GM21723 (cell line): ENCODE measurements around the gene NT5C1B.

ENCODE experiments used
- ATAC-seq: cut with Tn5 transposase; IDR thresholded peaks from one replicate; pipeline ENCODE4 v1.9.1; 2021; ENCODE audit warnings: mild to moderate bottlenecking, moderate library complexity; ENCODE audit not compliant: unreplicated experiment

The NT5C1B gene

GRCh38 chr2:18518116-18519111 is 71.0 kb downstream of the NT5C1B start:
- no peak for ATAC-seq

- no peak for ATAC-seq
These were observed 72.0 kb downstream of the NT5C1B start for GRCh38 chr2:18517386-18517785.

GRCh38 chr2:18516112-18516511 is 73.3 kb downstream of the NT5C1B start:
- ATAC-seq, result no peak

GRCh38 chr2:18514526-18515461 is 74.6 kb downstream of the NT5C1B start:
- ATAC-seq, result no peak
